Cardiac fibroblast (primary cell): Measurements from ENCODE around the gene GOT2.
"Not testable (repeated sequence)": the region's sequence is repeated elsewhere in the genome, so short reads cannot be mapped to it uniquely, and the experiment has no call there.

Source experiments
- DNase-seq, 2 donors: peaks; one replicate each; pipeline versions ENCODE4 v3.0.0 to v3.0.0-alpha.2; 2010; ENCODE audit warnings: low read depth in 2 of 2
- H3K4me3 ChIP-seq, 2 donors: replicated peaks in 1 of 2; 1 replicate in 1 of 2; 2 replicates in 1 of 2; pipeline ENCODE4 v1.5.1; 2011; ENCODE audit warnings: low read depth in 2 of 2, low read length in 2 of 2, mild to moderate bottlenecking in 2 of 2, moderate library complexity in 1 of 2
- CTCF ChIP-seq: IDR thresholded peaks from one replicate; pipeline ENCODE4 v1.5.1; 2011; ENCODE audit warnings: low read depth, mild to moderate bottlenecking, low read length, inconsistent platforms

GOT2 gene

GRCh38 chr16:58692450-58692849 lies 41.7 kb downstream of the GOT2 start:
- peak in 1 of 2 donors; percentile 5 for DNase-seq
- no peak overlapping the region for H3K4me3 ChIP-seq
- no peak for TF ChIP-seq CTCF

- not testable (repeated sequence) for H3K4me3 ChIP-seq
- DNase-seq: peak in 1 of 2 donors; percentile 83
Measured at GRCh38 chr16:58686985-58687706, 47.0 kb downstream of the GOT2 start.

- no peak for TF ChIP-seq CTCF
- DNase-seq: no peak
- no peak overlapping the region for H3K4me3 ChIP-seq
Measured at GRCh38 chr16:58685084-58685449, 49.0 kb downstream of the GOT2 start.

GRCh38 chr16:58684354-58685083 lies 49.6 kb downstream of the GOT2 start, which contains the start of gene SLC38A7:
Gene SLC38A7 (minus strand): TSS chr16:58684770. CDS start chr16:58680126, 4,644 bp downstream.
- peak; percentile 85 to 87 for DNase-seq
- peak within 1 kb of the TSS; percentile 80 to 99 for H3K4me3 ChIP-seq
- TF ChIP-seq CTCF: no peak

- DNase-seq: peak; percentile 41
- H3K4me3 ChIP-seq: peak overlapping the region; percentile 80 to 99
- no peak for TF ChIP-seq CTCF
Measured at GRCh38 chr16:58684001-58684353, 50.1 kb downstream of the GOT2 start.

- H3K4me3 ChIP-seq: no peak overlapping the region
- no peak for DNase-seq
- no peak for TF ChIP-seq CTCF
Measured at GRCh38 chr16:58679763-58680162, 54.4 kb downstream of the GOT2 start.

- TF ChIP-seq CTCF: peak; percentile 16
- no peak overlapping the region for H3K4me3 ChIP-seq
- peak; percentile 42 to 57 for DNase-seq
Measured at GRCh38 chr16:58678716-58679115, 55.4 kb downstream of the GOT2 start.
